Choroid plexus epithelial cell (primary cell): Measurements from ENCODE around the gene DBP.
"Not testable (repeated sequence)": the region's sequence is repeated elsewhere in the genome, so short reads cannot be mapped to it uniquely, and the experiment has no call there.

Experiments used
- DNase-seq: peaks from one replicate; pipeline ENCODE4 v3.0.0-alpha.2; 2010; ENCODE audit warnings: low read depth
- H3K4me3 ChIP-seq: 2 replicates; pipeline ENCODE4 v1.5.1; 2011; ENCODE audit warnings: low read depth, mild to moderate bottlenecking, control low read depth, low read length, moderate library complexity
- TF ChIP-seq, protein P1 (sequence below): conservative IDR thresholded peaks from 2 replicates; pipeline ENCODE4 v1.5.1; 2011; ENCODE audit warnings: low read depth, mild to moderate bottlenecking, control low read depth, inconsistent platforms, low read length, moderate library complexity

DBP gene, protein sequence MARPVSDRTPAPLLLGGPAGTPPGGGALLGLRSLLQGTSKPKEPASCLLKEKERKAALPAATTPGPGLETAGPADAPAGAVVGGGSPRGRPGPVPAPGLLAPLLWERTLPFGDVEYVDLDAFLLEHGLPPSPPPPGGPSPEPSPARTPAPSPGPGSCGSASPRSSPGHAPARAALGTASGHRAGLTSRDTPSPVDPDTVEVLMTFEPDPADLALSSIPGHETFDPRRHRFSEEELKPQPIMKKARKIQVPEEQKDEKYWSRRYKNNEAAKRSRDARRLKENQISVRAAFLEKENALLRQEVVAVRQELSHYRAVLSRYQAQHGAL

DNA sequence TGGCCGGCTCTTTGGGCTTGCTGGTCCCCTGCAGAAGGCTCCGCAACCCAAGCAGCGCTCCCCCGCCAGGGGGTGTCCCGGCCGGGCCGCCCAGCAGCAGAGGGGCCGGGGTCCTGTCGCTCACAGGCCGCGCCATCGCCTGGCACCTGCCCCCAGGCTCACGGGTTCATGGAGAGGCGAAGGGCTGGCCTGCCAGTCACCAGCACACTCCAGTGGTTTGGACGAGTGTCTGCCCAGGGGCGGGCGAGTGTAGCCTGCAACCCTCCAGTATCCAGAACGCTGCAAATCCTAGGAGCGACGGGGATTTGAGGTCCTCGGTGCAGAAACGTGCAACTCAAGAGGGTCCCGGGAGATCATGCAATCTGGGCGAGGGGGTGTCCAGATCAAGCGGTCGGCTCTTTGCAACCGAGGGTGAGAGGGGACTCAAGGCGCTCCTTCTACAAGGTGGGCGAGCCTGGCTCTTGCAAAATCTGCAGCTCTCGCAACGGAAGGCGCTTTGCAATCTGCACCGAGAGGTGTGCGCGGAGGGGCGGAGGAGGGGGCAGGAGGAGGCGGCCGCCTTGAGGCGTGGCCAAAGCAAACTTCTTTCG is at the start of gene DBP:
Gene DBP (minus strand): TSS at position 521 of the 590 bp plus-strand sequence. CDS start 385 bp downstream, at position 136.
- H3K4me3 ChIP-seq: peak within 1 kb of the TSS; percentile 61
- TF ChIP-seq, protein P1, sequence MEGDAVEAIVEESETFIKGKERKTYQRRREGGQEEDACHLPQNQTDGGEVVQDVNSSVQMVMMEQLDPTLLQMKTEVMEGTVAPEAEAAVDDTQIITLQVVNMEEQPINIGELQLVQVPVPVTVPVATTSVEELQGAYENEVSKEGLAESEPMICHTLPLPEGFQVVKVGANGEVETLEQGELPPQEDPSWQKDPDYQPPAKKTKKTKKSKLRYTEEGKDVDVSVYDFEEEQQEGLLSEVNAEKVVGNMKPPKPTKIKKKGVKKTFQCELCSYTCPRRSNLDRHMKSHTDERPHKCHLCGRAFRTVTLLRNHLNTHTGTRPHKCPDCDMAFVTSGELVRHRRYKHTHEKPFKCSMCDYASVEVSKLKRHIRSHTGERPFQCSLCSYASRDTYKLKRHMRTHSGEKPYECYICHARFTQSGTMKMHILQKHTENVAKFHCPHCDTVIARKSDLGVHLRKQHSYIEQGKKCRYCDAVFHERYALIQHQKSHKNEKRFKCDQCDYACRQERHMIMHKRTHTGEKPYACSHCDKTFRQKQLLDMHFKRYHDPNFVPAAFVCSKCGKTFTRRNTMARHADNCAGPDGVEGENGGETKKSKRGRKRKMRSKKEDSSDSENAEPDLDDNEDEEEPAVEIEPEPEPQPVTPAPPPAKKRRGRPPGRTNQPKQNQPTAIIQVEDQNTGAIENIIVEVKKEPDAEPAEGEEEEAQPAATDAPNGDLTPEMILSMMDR: peak; percentile 6
- no peak for DNase-seq

DNA sequence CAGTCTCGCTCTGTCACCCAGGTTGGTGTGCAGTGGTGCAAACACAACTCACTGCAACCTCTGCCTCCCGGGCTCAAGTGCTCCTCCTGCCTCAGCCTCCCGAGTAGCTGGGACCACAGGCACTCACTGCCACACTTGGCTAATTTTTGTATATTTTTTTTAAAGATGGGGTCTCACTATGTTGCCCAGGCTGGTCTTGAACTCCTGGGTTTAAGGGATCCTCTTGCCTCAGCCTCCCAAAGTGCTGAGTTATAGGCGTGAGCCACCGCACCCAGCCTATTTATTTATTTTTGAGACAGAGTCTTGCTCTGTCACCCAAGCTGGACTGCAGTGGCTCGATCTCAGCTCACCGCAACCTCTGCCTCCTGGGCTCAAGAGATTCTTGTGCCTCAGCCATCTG is 49.5 kb upstream of the DBP start:
- H3K4me3 ChIP-seq, DNase-seq: not testable (repeated sequence)

DNA sequence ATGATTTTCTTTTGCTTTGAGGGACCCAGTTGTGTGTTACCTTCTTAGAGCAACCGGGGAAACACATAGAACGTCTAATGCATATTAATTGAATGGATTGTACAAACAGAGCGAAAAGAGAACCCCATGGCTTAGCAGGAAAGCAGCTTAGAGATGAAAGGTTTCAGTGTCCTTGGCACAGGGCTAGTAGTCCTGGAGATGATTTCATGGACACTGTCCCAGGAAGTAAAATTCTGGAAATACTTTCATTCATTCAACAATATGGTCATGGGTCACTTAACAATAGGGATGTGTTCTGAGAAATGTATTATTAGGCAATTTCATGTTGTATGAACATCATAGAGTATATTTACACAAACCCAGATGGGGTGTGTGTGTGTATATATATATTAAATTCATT is 48.9 kb upstream of the DBP start:
- no peak for DNase-seq
- H3K4me3 ChIP-seq: no peak overlapping the region
- TF ChIP-seq, protein P1: no peak

DNA sequence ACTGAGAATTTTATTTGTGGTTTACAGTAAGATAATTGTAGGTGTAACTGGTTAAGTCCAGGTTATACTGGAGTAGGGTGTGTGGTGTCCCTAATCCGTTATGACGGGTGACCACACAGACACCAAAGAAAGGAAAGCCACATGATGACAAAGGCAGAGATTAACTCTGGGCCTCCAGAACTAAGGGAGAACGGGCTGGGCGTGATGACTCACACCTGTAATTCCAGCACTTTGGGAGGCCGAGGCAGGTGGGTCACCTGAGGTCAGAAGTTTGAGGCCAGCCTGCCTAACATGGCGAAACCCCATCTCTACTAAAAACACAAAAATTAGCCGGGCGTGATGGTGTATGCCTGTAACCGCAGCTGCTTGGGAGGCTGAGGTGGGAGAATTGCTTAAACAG is 48.4 kb upstream of the DBP start:
- TF ChIP-seq, protein P1: no peak
- no peak overlapping the region for H3K4me3 ChIP-seq
- no peak for DNase-seq

DNA sequence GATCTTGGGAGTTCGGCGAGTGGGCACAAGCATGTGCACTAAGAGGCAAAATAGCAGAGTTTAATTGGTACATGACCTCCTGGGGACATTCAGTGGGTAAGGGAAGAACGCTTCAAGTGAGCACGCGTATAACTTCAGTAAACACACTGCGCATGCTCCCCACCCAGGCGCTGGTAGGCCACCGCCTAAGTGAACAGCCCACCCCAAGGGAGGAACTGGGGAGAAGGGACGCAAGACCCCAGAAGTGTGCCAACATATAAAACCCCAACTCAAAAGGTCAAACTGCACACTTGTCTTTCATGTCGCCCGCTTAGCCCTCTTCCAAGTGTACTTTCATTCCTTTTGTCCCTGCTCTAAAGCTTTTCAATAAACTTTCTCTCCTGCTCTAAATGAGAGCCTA is 46.2 kb upstream of the DBP start:
- TF ChIP-seq, protein P1: no peak
- DNase-seq: peak; percentile 65
- peak overlapping the region; percentile 28 for H3K4me3 ChIP-seq

DNA sequence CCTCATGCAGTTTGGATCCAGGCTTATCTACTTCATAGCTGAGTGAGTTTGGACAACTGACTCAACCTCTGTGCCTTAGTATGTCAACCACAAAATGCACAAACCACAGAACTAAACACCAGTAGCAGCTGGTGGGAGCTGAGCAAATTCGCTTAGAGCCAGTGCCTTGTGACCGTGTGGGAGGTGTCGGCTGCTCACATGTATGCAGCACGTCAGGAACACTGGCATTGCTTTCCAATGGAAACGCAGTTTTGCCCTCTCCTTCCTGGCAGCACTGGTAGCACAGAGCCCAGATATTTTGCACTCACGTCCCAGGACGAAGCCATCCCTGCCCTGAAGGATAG is 43.9 kb upstream of the DBP start:
- TF ChIP-seq, protein P1: no peak
- DNase-seq: peak; percentile 77
- H3K4me3 ChIP-seq: no peak overlapping the region

DNA sequence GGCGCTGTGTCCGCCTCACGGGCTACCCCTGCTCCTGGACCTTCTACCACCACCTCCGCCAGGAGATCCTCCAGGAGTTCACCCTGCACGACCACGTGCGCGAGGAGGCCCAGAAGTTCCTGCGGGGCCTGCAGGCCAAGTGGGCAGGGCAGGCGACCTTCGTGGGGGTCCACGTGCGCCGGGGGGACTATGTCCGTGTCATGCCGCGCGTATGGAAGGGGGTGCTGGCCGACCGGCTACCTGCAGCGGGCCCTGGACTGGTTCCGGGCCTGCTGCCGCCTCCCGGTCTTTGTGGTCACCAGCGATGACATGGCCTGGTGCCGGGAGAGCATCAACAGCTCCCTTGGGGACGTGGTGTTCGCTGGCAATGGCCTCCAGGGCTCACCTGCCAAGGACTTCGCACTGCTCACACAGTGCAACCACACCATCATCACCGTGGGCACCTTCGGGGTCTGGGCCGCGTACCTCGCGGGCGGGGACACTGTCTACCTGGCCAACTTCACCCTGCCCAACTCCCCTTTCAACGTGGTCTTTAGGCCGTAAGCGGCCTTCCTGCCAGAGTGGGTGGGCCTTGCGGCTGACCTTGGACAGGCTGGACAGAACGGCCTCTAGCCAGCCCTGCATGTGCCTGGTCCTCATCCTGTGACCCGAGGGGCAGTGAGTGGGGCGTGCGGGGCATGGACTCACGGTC is 43.4 kb upstream of the DBP start:
- DNase-seq: no peak
- TF ChIP-seq, protein P1: no peak
- no peak overlapping the region for H3K4me3 ChIP-seq

DNA sequence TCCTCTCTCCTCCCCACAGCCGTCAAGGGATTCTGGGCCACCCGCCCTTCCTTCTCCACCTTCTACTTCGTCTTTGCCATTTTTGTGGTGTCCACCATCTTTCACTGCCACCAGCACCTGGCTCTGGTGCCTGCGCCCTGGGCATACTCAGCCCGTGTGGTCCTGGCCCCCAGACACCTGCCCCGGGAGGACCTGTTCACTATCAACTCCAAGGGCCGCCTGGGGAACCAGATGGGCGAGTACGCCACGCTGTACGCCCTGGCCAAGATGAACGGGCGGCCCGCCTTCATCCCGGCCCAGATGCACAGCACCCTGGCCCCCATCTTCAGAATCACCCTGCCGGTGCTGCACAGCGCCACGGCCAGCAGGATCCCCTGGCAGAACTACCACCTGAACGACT is 42.8 kb upstream of the DBP start:
- DNase-seq: not testable (repeated sequence)

More for the DNA sequence above, 42.8 kb upstream of the DBP start:
- not testable (repeated sequence) for H3K4me3 ChIP-seq
